ENCODE results near the gene NHERF1. TPM values are rescaled to one million over a fixed set of nuclear protein-coding genes. Genes with fewer than 3 reads are reported as not detected.
A peak's percentile ranks its signal among the peaks of the same experiment; 100 is the strongest.

Gene NHERF1
- total and polyA plus RNA-seq, 2 of the 13 experiments (the other 11 are each of a cell fraction or from before 2014, with no cell fraction given), result 169 to 269 TPM

DNA sequence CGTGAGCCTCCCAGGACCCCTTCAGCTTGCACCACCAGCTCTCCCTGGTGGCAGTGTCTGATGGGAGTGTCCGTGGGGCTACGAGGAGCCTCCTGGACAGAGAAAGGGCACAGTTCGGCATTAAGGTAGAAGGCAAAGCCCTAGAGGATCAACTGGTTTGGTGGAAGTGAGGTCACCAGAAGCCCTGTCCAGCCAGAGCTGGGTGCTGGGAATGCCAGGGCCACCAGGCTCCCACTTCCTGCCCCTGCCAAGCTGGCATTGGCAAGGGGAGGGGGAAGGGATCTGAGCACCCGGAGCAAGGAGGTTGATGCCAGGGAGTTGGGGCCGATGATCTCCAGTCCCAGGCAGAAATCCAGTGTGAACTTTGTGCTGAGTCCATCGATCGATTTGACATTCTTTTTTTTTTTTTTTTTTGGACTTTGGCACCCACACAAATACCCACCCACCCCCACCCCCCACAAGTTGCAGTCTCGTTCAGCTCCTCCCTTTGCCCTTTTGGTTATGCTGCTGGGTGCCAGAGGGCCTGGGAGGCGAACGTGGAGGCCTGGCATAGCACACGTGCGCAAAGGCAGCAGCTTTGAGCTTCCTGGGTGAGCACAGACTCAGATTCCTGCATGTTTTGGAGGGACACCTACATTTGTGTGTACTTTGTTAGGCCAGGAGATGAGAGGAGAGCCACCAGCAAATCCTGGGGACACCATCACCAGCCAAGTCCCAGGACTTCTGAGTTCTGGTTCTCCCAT lies 2.1 kb downstream of the NHERF1 start (continued):
- TF ChIP-seq RERE (CRISPR knock-in tag; IDR thresholded peaks at IDR 0.05; ENCODE audit: low read depth) (0 out of 2 replicates have a peak, but pooled peaks have one; percentile 52), ZNF570 (CRISPR knock-in tag; IDR thresholded peaks at IDR 0.05; ENCODE audit: borderline replicate concordance) (no peak), NR2C2 (CRISPR knock-in tag; IDR thresholded peaks at IDR 0.05; ENCODE audit: borderline replicate concordance) (peak; percentile 72), ZMYM2 (CRISPR knock-in tag; IDR thresholded peaks at IDR 0.05) (peak; percentile 89), TP53 (CRISPR knock-in tag; conservative IDR thresholded peaks at IDR 0.05) (peak; percentile 50; the same call in 1 of the 2 replicates)
- TF ChIP-seq, protein P1, sequence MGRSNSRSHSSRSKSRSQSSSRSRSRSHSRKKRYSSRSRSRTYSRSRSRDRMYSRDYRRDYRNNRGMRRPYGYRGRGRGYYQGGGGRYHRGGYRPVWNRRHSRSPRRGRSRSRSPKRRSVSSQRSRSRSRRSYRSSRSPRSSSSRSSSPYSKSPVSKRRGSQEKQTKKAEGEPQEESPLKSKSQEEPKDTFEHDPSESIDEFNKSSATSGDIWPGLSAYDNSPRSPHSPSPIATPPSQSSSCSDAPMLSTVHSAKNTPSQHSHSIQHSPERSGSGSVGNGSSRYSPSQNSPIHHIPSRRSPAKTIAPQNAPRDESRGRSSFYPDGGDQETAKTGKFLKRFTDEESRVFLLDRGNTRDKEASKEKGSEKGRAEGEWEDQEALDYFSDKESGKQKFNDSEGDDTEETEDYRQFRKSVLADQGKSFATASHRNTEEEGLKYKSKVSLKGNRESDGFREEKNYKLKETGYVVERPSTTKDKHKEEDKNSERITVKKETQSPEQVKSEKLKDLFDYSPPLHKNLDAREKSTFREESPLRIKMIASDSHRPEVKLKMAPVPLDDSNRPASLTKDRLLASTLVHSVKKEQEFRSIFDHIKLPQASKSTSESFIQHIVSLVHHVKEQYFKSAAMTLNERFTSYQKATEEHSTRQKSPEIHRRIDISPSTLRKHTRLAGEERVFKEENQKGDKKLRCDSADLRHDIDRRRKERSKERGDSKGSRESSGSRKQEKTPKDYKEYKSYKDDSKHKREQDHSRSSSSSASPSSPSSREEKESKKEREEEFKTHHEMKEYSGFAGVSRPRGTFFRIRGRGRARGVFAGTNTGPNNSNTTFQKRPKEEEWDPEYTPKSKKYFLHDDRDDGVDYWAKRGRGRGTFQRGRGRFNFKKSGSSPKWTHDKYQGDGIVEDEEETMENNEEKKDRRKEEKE (IDR thresholded peaks at IDR 0.05), result no peak
- TF ChIP-seq, protein P2, sequence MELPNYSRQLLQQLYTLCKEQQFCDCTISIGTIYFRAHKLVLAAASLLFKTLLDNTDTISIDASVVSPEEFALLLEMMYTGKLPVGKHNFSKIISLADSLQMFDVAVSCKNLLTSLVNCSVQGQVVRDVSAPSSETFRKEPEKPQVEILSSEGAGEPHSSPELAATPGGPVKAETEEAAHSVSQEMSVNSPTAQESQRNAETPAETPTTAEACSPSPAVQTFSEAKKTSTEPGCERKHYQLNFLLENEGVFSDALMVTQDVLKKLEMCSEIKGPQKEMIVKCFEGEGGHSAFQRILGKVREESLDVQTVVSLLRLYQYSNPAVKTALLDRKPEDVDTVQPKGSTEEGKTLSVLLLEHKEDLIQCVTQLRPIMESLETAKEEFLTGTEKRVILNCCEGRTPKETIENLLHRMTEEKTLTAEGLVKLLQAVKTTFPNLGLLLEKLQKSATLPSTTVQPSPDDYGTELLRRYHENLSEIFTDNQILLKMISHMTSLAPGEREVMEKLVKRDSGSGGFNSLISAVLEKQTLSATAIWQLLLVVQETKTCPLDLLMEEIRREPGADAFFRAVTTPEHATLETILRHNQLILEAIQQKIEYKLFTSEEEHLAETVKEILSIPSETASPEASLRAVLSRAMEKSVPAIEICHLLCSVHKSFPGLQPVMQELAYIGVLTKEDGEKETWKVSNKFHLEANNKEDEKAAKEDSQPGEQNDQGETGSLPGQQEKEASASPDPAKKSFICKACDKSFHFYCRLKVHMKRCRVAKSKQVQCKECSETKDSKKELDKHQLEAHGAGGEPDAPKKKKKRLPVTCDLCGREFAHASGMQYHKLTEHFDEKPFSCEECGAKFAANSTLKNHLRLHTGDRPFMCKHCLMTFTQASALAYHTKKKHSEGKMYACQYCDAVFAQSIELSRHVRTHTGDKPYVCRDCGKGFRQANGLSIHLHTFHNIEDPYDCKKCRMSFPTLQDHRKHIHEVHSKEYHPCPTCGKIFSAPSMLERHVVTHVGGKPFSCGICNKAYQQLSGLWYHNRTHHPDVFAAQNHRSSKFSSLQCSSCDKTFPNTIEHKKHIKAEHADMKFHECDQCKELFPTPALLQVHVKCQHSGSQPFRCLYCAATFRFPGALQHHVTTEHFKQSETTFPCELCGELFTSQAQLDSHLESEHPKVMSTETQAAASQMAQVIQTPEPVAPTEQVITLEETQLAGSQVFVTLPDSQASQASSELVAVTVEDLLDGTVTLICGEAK (IDR thresholded peaks at IDR 0.05), result no peak
- TF ChIP-seq, protein P2 (CRISPR knock-in tag; IDR thresholded peaks at IDR 0.05), result peak; percentile 78
- TF ChIP-seq, protein P3, sequence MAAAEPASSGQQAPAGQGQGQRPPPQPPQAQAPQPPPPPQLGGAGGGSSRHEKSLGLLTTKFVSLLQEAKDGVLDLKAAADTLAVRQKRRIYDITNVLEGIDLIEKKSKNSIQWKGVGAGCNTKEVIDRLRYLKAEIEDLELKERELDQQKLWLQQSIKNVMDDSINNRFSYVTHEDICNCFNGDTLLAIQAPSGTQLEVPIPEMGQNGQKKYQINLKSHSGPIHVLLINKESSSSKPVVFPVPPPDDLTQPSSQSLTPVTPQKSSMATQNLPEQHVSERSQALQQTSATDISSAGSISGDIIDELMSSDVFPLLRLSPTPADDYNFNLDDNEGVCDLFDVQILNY (CRISPR knock-in tag; conservative IDR thresholded peaks at IDR 0.05), result no peak
